Activated T-helper 2 cell treated with anti-CD3 and anti-CD28 coated beads, Interferon-gamma antibody, Interleukin-2, Interleukin-4, amounts not matched to agents 10 μg/mL and 5 μg/mL and 100 μg/mL, durations not matched to agents 14 hours and 24 hours and 36 hours (primary cell): ENCODE measurements around the gene KBTBD13. TPM values are rescaled to one million over a fixed set of nuclear protein-coding genes. Genes with fewer than 3 reads are reported as not detected.

Experiments used
- DNase-seq: peaks from one replicate; pipeline ENCODE4 v3.0.0; 2021; ENCODE audit warnings: low spot score
- H3K27ac Mint-ChIP-seq: one replicate; pipeline ENCODE4 v1.8.0; 2021; ENCODE audit warnings: mixed read lengths
- H3K27me3 Mint-ChIP-seq: one replicate; pipeline ENCODE4 v1.8.0; 2021; ENCODE audit warnings: low read depth, mixed read lengths
- H3K36me3 Mint-ChIP-seq: one replicate; pipeline ENCODE4 v1.8.0; 2021; ENCODE audit warnings: low read depth, mixed read lengths
- H3K4me1 Mint-ChIP-seq: one replicate; pipeline ENCODE4 v1.8.0; 2021; ENCODE audit warnings: low read depth, mixed read lengths
- H3K4me3 Mint-ChIP-seq: one replicate; pipeline ENCODE4 v1.8.0; 2021; ENCODE audit warnings: low read depth, mild to moderate bottlenecking, moderate library complexity, mixed read lengths
- H3K9me3 Mint-ChIP-seq: one replicate; pipeline ENCODE4 v1.8.0; 2021; ENCODE audit warnings: mixed read lengths
- intact Hi-C: fragments of 100-400 bp; cut with micrococcal nuclease; formaldehyde crosslinking; loops from one replicate; pipeline ENCODE4 v1.15.1; 2023
- total RNA-seq: library from RNA; stranded (reverse); gene quantifications from 2 replicates; pipeline ENCODE4 v1.2.3, GENCODE V29; 2022

The KBTBD13 gene
- total RNA-seq, 1 donor from 2014 or later, result not detected

- Mint-ChIP-seq H3K27ac (no peak overlapping the region), H3K27me3 (peaks cover 36% of the 10 kb centered on the region), H3K4me1 (peaks cover 14% of the 10 kb centered on the region), H3K36me3 (no peaks in the 10 kb centered on the region), H3K9me3 (no peaks in the 10 kb centered on the region), H3K4me3 (no peak overlapping the region)
- DNase-seq, result no peak
- intact Hi-C loops, result loop anchor here (2.0 kb wide), 1 partner anchor 47 kb away; no protein-coding TSS in a partner anchor
Observed at GRCh38 chr15:65079580-65079979, 3.0 kb downstream of the KBTBD13 start.

- no peak for DNase-seq
- Mint-ChIP-seq H3K27me3 (peaks cover 39% of the 10 kb centered on the region), H3K4me1 (peaks cover 14% of the 10 kb centered on the region), H3K36me3 (no peaks in the 10 kb centered on the region), H3K4me3 (no peak overlapping the region), H3K27ac (no peak overlapping the region), H3K9me3 (no peaks in the 10 kb centered on the region)
- intact Hi-C loops, result no loop called here
Observed at GRCh38 chr15:65081270-65081669, 4.7 kb downstream of the KBTBD13 start.

GRCh38 chr15:65081758-65082157 lies 5.2 kb downstream of the KBTBD13 start:
- H3K27me3 Mint-ChIP-seq, result peaks cover 38% of the 10 kb centered on the region
- peaks cover 14% of the 10 kb centered on the region for H3K4me1 Mint-ChIP-seq
- no peak overlapping the region for H3K27ac Mint-ChIP-seq
- intact Hi-C loops, result no loop called here
- DNase-seq, result no peak
- no peaks in the 10 kb centered on the region for H3K36me3 Mint-ChIP-seq
- H3K9me3 Mint-ChIP-seq, result no peaks in the 10 kb centered on the region
- H3K4me3 Mint-ChIP-seq, result no peak overlapping the region

- intact Hi-C loops, result no loop called here
Observed at GRCh38 chr15:65082303-65082953, 5.9 kb downstream of the KBTBD13 start.

GRCh38 chr15:65083262-65083701 lies 6.7 kb downstream of the KBTBD13 start:
- intact Hi-C loops, result no loop called here
- Mint-ChIP-seq H3K27ac (no peak overlapping the region), H3K9me3 (no peaks in the 10 kb centered on the region), H3K4me1 (peaks cover 11% of the 10 kb centered on the region), H3K27me3 (peaks cover 31% of the 10 kb centered on the region), H3K36me3 (no peaks in the 10 kb centered on the region), H3K4me3 (no peak overlapping the region)
- no peak for DNase-seq

More at GRCh38 chr15:65082303-65082953, 5.9 kb downstream of the KBTBD13 start:
- Mint-ChIP-seq H3K27me3 (peaks cover 38% of the 10 kb centered on the region), H3K4me1 (peaks cover 14% of the 10 kb centered on the region), H3K4me3 (no peak overlapping the region), H3K27ac (peak overlapping the region; percentile 17), H3K36me3 (no peaks in the 10 kb centered on the region), H3K9me3 (no peaks in the 10 kb centered on the region)
- DNase-seq, result no peak

GRCh38 chr15:65084500-65085206 lies 8.1 kb downstream of the KBTBD13 start:
- Mint-ChIP-seq H3K27me3 (peaks cover 23% of the 10 kb centered on the region), H3K36me3 (no peaks in the 10 kb centered on the region), H3K9me3 (no peaks in the 10 kb centered on the region), H3K4me3 (no peak overlapping the region), H3K27ac (no peak overlapping the region), H3K4me1 (peaks cover 11% of the 10 kb centered on the region)
- DNase-seq, result no peak
- intact Hi-C loops, result no loop called here

GRCh38 chr15:65085207-65085753 lies 8.7 kb downstream of the KBTBD13 start:
- no peak for DNase-seq
- H3K4me3 Mint-ChIP-seq, result no peak overlapping the region
- no peaks in the 10 kb centered on the region for H3K9me3 Mint-ChIP-seq
- no peak overlapping the region for H3K27ac Mint-ChIP-seq
- intact Hi-C loops, result no loop called here
- H3K27me3 Mint-ChIP-seq, result peaks cover 23% of the 10 kb centered on the region
- H3K4me1 Mint-ChIP-seq, result peaks cover 11% of the 10 kb centered on the region
- H3K36me3 Mint-ChIP-seq, result no peaks in the 10 kb centered on the region

GRCh38 chr15:65085990-65086679 lies 9.6 kb downstream of the KBTBD13 start:
- Mint-ChIP-seq H3K27ac (no peak overlapping the region), H3K36me3 (no peaks in the 10 kb centered on the region), H3K9me3 (no peaks in the 10 kb centered on the region), H3K4me1 (peaks cover 11% of the 10 kb centered on the region), H3K4me3 (no peak overlapping the region), H3K27me3 (peaks cover 20% of the 10 kb centered on the region)
- DNase-seq, result no peak
- intact Hi-C loops, result no loop called here

GRCh38 chr15:65086680-65087111 lies 10.2 kb downstream of the KBTBD13 start:
- no peak for DNase-seq
- Mint-ChIP-seq H3K27me3 (peaks cover 20% of the 10 kb centered on the region), H3K27ac (no peak overlapping the region), H3K9me3 (no peaks in the 10 kb centered on the region), H3K36me3 (no peaks in the 10 kb centered on the region), H3K4me3 (no peak overlapping the region), H3K4me1 (peaks cover 11% of the 10 kb centered on the region)
- intact Hi-C loops, result no loop called here

- H3K4me1 Mint-ChIP-seq, result peaks cover 7% of the 10 kb centered on the region
Observed at GRCh38 chr15:65087411-65087810, 10.9 kb downstream of the KBTBD13 start.

GRCh38 chr15:65087873-65088642 lies 11.5 kb downstream of the KBTBD13 start:
- Mint-ChIP-seq H3K4me1 (peaks cover under 1% of the 10 kb centered on the region), H3K27me3 (peaks cover 12% of the 10 kb centered on the region), H3K27ac (no peak overlapping the region), H3K36me3 (no peaks in the 10 kb centered on the region), H3K9me3 (no peaks in the 10 kb centered on the region), H3K4me3 (no peak overlapping the region)
- intact Hi-C loops, result no loop called here
- DNase-seq, result no peak

More at GRCh38 chr15:65087411-65087810, 10.9 kb downstream of the KBTBD13 start:
- no peak overlapping the region for H3K4me3 Mint-ChIP-seq
- no peaks in the 10 kb centered on the region for H3K36me3 Mint-ChIP-seq
- DNase-seq, result no peak
- peaks cover 18% of the 10 kb centered on the region for H3K27me3 Mint-ChIP-seq
- intact Hi-C loops, result no loop called here
- no peak overlapping the region for H3K27ac Mint-ChIP-seq
- H3K9me3 Mint-ChIP-seq, result no peaks in the 10 kb centered on the region

GRCh38 chr15:65088643-65089021 lies 12.1 kb downstream of the KBTBD13 start:
- no peak overlapping the region for H3K27ac Mint-ChIP-seq
- peaks cover 10% of the 10 kb centered on the region for H3K27me3 Mint-ChIP-seq
- no peaks in the 10 kb centered on the region for H3K36me3 Mint-ChIP-seq
- no peak overlapping the region for H3K4me3 Mint-ChIP-seq
- H3K4me1 Mint-ChIP-seq, result no peaks in the 10 kb centered on the region
- H3K9me3 Mint-ChIP-seq, result no peaks in the 10 kb centered on the region
- no peak for DNase-seq
- intact Hi-C loops, result no loop called here
